Erythroblast (primary cell): ENCODE results near the gene IL1RAP.

ENCODE experiments used
- GATA1 ChIP-seq: IDR thresholded peaks from 2 replicates; pipeline ENCODE4 v1.6.1; 2011; ENCODE audit warnings: low read depth, mild to moderate bottlenecking, control low read depth, low read length, moderate library complexity
- POLR2A ChIP-seq: IDR thresholded peaks from 2 replicates; pipeline ENCODE4 v1.6.1; 2011; ENCODE audit warnings: mild to moderate bottlenecking, low read length

- TF ChIP-seq POLR2A (no peak), GATA1 (no peak)
Measured at GRCh38 chr3:190695225-190695624, 181.3 kb downstream of the IL1RAP start.
